GM21717 (cell line): ENCODE results near the gene MAP3K3.

ENCODE experiments used
- ATAC-seq: cut with Tn5 transposase; IDR thresholded peaks from one replicate; pipeline ENCODE4 v1.9.1; 2021; ENCODE audit warnings: mild to moderate bottlenecking, moderate library complexity; ENCODE audit not compliant: unreplicated experiment

The MAP3K3 gene

DNA sequence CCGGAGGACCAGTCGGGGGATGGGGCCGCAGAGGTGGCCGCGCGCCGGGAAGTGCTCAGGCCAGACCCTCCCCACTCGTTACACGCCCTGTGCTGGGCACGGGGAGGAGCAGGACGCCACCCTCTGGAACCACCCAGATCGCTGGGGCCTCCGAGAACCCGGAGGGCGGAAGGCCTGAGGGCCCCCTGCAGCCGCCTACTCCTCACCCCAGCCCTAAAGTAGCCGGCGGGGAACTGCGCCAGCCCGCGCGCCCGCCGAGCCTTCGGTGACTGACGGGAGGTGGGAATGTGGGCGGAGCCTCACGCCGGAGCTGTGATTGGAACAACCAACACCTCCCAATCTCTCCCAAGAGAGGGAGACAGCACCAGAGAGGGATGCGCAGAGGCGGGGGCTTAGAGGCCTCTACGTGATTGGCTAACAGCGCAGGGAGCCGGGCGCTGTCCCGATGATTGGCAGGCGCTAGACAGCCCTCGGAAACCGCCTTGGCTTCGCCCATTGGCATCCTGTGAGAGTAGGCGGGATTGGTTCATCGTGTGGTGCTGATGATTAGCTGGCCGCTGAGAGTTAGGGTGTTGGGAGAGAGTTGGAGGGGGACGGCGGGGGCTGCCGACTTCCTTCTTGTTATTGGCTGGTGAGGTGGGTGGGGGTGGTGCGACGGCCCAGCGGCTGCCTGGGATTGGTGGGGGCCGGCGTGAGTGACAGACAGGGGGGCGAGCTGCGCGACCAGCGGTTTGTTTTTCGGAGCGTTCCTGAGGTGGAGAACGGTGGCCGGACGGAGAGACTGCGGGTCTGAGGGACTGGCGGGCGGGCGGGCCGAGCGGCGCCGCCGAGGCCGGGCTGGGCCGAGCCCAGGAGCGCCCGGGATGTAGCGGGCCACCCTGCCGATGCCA is at the start of gene MAP3K3:
MAP3K3 (plus strand) TSS at position 734 of the 890 bp plus-strand sequence. CDS start 343 bp downstream, outside the sequence.
- ATAC-seq: peak; percentile 93

DNA sequence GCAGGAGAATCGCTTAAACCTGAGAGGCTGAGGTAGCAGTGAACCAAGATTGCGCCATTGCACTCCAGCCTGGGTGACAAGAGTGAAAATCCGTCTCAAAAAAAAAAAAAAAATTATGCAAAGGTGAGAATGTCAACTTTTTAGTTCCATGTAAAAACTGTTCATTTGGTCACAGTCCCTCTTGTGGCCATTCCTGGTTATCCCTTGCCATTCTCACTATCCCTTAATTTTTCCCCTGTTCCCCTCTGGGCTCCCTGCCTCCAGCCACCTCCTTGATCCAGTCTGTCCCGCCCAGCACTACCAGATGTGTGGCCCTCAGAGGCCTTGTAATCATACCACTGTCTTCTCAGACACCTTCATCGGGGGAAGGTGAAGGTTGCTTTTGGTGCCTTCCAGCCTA is 48.6 kb upstream of the MAP3K3 start:
- ATAC-seq: no peak

- ATAC-seq: no peak
These were observed 44.0 kb upstream of the MAP3K3 start for GRCh38 chr17:63578027-63578768.

- no peak for ATAC-seq
These were observed 43.5 kb upstream of the MAP3K3 start for GRCh38 chr17:63578769-63579111.

DNA sequence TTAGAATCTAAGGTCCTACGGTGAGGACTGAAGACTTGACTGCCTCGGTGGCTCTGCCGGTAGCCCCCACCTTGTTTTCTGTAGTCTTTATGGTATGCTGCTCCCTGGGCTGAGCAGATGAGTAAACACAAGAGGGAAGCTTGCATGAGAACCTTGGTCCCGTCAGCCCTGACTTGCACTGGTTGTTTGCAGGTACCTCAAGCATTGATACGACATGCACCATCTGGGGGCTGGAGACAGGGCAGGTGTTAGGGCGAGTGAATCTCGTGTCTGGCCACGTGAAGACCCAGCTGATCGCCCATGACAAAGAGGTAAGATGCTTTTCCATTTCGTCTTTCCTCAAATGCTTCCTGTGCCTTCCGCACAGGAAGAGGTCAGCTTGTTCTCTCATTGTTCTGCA is 42.6 kb upstream of the MAP3K3 start:
- ATAC-seq: no peak

- ATAC-seq: no peak
These were observed 34.4 kb upstream of the MAP3K3 start for GRCh38 chr17:63587770-63588169.

DNA sequence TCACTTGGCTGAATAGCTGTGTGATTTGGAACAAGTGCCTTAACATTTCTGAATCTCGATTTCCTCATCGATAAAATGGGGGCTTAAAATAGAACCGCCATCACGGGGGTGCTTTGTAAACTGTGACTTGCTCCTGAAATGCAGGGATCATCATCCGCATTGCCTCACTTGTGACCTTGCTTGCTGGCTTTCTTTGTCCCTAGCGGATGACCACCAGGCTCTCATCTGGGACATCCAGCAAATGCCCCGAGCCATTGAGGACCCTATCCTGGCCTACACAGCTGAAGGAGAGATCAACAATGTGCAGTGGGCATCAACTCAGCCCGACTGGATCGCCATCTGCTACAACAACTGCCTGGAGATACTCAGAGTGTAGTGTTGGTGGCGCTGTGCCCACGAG is 33.4 kb upstream of the MAP3K3 start:
- no peak for ATAC-seq

GRCh38 chr17:63589646-63590045 is 32.6 kb upstream of the MAP3K3 start:
- no peak for ATAC-seq

GRCh38 chr17:63592797-63593196 is 29.4 kb upstream of the MAP3K3 start:
- ATAC-seq: no peak

DNA sequence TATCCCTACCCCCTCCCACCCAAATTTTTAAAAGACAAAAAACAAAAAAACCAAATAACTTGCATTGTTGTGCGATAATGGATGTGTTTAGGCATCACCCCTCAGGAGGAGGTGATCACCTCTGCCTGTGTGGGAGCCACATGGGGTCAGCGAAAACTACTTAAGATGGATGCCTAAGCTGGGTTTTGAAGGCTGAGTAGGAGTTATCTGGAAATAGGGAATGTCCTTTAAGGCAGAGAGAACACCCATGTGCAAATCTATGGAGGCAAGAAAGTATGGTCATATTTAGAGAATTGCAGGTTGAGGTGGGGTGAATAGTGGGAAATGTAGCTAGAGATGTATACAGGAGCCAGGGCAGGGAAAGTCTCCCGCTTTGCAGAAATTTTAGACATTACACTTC is 27.1 kb upstream of the MAP3K3 start:
- no peak for ATAC-seq

DNA sequence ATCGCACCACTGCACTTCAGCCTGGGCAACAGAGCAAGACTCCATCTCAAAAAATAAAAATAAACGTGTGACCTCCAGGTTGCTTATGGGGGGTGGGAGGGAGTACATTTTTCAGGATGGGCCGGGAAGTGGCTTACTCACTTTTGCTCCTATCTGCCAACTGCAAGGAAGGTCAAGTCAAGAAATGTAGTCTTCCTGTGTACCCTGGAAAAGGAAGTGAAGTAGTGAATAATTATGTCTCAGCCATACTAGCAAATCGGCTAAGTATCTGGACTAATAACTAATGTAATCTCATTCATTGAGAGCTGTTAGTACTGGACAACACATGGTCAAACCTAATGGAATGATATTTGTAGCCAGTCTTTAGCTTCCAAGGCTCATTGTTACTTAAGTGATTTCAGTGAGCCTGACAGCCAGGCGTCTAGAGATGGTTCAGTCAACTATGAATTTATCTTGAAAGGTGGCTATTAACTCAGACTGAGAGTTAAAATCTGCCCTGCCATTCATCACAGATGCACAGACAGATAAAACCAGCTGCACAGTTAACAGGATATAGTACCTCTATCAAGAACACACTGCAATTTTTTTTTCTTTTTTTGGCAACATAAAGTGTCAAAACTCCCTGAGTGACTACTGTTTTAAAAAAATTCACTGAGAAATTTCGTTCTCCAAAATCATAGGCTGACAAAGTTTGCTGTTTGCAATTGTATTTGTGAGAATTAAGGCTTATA is 25.2 kb upstream of the MAP3K3 start:
- ATAC-seq: no peak

DNA sequence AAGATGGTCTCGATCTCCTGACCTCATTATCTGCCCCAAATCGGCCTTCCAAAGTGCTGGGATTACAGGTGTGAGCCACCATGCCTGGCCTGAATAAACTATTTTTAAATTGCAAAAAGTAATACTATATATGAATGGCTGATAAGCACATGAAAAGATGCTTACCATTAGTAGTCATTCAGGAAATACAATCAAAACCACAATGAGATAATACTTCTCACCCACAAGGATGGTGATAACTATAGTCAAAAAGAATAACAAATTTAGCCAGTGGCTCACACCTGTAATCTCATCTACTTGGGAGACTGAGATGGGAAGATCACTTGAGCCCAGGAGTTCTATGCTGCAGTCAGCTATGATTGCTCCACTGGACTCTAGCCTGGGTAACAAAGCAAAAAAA is 23.9 kb upstream of the MAP3K3 start:
- ATAC-seq: no peak

GRCh38 chr17:63600569-63601438 is 21.4 kb upstream of the MAP3K3 start, which contains the start of gene TACO1:
TSS of gene TACO1 (plus strand) at chr17:63600895. CDS start at chr17:63601084, 189 bp downstream.
- ATAC-seq: peak; percentile 90

- no peak for ATAC-seq
These were observed 20.5 kb upstream of the MAP3K3 start for GRCh38 chr17:63601439-63602371.

- no peak for ATAC-seq
These were observed 12.2 kb upstream of the MAP3K3 start for GRCh38 chr17:63609816-63610573.

DNA sequence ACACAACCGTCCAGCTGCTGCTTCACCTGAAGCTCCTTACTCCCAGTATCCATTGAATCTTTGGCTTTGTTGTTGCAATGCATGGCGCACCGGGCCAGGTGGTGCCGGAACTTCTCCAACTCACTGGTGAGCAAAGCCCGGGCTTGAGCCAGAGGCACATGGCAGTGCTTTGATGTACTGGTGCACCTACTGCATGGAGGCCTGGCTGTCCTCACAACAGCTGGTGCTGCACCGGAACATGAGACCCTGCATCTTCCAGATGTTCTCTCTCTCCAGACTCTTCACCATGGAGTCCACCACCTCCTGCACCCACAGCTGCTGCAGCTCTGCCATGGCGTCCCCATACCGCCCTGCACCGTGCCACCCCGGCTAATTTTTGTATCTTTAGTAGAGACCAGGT is 11.4 kb upstream of the MAP3K3 start:
- ATAC-seq: no peak

GRCh38 chr17:63611354-63611753 is 10.9 kb upstream of the MAP3K3 start:
- no peak for ATAC-seq

- no peak for ATAC-seq
These were observed 8.6 kb upstream of the MAP3K3 start for GRCh38 chr17:63613663-63614062.

DNA sequence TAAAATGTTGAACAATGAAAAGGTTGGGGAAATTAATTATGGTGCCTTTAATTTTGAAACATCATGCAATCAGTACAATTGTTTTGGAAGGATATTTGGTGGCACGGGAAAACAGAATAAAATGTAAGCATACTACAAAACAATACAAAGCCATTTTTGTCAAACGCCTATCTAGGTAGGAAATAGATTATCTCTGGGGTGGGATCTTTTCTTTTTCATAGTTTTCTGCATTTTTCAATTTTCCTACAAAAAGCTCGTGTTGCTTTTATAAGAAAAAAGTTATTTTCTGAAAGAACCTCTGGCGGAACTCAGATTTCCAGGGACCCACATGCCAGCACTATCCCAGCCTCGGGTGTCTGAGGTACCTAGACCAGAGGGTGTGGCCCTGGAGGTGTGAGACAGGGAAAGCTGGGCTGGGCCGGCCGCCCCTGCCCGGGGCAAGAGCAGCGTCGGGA is 961 bp upstream of the MAP3K3 start:
- no peak for ATAC-seq
